Brain pericyte (primary cell): Measurements from ENCODE around the gene STARD13.
A peak's percentile ranks its signal among the peaks of the same experiment; 100 is the strongest.
"Not testable (repeated sequence)": the region's sequence is repeated elsewhere in the genome, so short reads cannot be mapped to it uniquely, and the experiment has no call there.

Source experiments
- DNase-seq: peaks from one replicate; pipeline ENCODE4 v3.0.0-alpha.2; 2012; ENCODE audit warnings: low read depth, low spot score

The STARD13 gene

DNA sequence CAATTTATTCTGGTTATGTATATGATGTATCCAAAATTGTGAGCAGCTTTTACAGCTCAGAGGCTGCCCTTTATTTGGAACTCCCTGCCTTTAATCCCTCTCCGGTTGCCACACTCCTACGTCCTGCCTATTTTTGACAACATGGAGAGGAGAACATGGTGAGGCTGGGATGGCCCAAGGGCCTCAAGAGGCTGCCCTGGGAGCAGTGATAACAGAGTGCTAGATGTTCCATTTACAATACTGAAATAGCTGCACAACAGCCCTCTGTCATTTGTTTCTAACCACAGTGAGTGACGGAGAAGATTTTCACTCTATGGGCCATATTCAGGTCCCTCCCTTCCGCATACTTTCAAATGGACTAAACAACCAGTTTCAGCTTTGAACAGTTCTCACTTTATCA, 33.4 kb downstream of the STARD13 start:
- no peak for DNase-seq

DNA sequence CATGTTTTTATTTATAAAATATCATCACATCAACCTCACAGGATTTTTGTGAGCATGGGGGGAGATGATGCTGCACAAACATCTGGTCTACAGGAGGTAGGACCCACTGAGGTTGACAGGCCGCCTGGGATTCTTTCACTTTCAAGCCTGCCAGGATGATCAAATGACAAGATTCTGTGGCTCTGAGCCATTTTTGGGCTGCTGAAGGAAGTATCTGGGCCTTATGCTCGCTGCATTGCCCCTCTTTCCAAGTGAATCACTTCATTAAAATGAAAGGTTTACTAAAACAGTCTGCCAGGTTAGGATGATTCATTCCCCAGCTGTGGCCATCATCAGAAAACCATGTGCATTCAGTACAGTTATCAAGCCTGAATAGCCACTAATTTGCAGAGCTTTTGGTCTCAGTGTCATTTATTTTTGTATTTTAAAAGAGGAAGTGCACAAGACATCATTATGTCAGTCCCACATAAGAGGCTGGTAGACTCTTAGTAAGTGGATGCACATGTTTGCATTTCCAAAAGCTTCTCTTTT, 34.4 kb downstream of the STARD13 start:
- DNase-seq = peak; percentile 68

DNA sequence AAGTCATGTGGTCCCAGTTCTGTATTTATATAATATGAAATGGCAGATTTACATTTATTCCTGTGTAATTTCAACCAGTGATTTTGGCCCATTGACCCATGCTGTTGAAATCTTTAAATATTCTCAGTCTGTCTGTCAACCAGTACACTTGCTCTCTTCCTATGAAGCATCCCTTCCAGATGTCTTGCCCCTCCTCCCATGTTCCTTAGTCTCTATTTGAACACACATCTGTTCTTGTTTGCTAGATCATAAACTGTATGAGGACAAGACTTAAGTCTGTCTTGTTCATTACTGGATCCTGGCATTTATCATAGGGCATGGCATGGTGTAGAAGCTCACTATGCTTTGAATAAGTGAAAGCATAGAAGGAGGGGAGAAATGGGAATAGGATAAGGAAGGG, 34.9 kb downstream of the STARD13 start:
- no peak for DNase-seq

DNA sequence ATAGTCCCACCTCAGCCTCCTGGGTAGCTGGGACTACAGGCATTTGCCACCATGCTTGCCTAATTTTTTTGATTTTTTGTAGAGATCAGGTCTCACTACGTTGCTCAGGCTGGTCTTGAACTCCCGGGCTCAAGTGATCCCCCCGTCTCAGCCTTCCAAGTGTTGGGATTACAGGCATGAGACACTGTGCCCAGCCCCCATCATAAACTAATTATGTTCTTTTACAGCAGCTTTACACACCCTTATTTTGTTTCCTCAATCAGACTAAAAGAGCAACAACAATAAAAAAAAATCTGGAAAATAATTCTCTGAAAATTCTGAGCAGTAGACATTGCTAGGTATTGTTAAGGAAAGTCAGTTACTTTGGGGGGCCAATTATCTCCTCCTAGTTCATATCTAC, 35.7 kb downstream of the STARD13 start:
- DNase-seq = no peak

DNA sequence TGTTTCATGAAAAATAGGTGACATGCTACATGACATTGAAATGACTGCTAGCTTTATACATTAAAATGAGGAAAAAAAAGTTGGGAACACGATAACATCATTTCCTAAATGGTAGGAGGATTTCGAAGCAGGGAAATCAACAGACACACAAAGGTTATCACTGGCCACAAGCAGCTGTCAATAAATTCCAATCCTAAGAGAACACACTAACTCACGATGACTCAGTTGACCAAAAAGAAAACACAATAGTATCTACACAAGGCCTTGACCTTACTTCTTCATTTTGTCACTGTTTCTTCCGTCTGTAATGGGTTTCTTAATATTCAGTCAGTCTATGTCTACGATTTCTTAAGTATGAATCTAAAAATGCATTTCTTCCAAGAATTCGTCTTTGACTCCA, 36.5 kb downstream of the STARD13 start:
- DNase-seq = no peak

- DNase-seq = no peak
Observed at GRCh38 chr13:33245505-33246158, 39.9 kb downstream of the STARD13 start.

DNA sequence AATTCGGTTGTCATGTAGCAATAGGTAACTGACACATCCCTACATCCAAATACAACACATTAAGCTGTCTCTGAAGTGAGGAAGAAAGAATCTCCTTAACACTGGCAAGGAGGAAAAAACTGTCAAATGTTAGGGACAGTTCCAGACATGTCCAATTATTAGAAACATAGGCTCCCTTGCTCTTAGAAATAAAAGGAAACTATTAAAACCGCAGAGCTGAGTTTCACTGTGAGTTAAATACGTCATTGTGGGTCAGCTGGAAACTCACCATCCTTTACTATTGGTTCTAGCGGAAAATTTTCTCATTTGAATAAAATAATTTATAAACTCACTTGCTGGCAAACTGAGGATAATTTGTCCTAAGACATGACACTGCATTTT, 40.7 kb downstream of the STARD13 start:
- no peak for DNase-seq

- DNase-seq = no peak
Observed at GRCh38 chr13:33244210-33244906, 41.2 kb downstream of the STARD13 start.

DNA sequence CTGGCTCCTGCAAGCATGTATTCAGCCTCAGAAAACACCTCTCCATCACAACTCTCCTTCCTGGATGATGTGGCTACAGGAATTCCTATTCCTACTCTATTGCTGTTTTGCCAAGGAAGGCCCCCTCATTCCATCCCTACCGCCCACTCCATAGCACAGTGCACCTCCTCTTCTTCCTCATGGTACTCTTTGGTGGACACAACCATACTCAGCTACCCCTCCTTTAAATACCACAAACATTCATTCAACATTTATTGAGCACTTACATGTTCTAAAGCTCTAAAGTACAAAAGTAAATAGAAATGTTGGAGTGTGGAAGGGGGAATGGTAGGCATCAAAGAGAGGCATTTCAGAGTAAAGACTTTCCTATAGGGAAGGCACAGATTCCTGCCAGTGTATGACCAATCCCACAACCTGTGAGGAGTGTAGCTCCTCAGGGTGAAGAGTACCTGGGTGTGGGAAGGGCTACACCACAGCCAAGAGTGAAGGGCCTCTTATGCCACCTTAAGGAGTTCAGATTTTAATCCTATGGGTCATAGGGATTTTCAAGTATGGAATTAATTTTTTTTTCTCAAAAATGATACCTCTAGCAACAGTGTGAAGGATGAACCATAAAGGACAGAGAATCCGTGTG, 42.5 kb downstream of the STARD13 start:
- DNase-seq = no peak

DNA sequence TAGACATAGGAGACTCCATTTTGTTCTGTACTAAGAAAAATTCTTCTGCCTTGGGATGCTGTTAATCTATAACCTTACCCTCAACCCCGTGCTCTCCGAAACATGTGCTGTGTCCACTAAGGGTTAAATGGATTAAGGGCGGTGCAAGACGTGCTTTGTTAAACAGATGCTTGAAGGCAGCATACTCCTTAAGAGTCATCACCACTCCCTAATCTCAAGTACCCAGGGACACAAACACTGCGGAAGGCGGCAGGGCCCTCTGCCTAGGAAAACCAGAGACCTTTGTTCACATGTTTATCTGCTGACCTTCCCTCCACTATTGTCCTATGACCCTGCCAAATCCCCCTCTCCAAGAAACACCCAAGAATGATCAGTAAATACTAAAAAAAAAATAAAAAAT, 43.2 kb downstream of the STARD13 start:
- DNase-seq = not testable (repeated sequence)

GRCh38 chr13:33236021-33236420, 49.5 kb downstream of the STARD13 start:
- DNase-seq = no peak

- DNase-seq = no peak
Observed at GRCh38 chr13:33235564-33235963, 50.0 kb downstream of the STARD13 start.

DNA sequence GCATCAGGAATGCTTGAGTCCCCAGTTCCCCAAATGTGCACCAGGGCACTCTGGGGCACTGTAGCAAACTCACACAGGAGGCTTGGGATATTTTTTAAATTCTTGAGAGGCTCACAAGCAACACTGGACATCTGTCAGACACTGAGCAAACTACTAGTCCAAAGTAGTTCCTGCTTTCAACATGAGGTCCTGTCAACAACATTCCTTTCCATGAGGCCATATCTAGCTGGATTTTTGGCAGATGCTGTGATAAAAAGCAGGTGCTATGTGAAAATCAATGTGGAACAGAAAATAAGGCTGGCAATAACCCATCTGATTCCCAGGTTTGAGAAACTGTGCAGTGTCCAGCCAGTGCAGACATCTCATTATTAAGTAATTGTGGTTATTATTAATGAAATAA, 50.5 kb downstream of the STARD13 start:
- no peak for DNase-seq

GRCh38 chr13:33233547-33233946, 52.0 kb downstream of the STARD13 start:
- DNase-seq = no peak

- no peak for DNase-seq
Observed at GRCh38 chr13:33232883-33233282, 52.7 kb downstream of the STARD13 start.

GRCh38 chr13:33231339-33231738, 54.2 kb downstream of the STARD13 start:
- no peak for DNase-seq

DNA sequence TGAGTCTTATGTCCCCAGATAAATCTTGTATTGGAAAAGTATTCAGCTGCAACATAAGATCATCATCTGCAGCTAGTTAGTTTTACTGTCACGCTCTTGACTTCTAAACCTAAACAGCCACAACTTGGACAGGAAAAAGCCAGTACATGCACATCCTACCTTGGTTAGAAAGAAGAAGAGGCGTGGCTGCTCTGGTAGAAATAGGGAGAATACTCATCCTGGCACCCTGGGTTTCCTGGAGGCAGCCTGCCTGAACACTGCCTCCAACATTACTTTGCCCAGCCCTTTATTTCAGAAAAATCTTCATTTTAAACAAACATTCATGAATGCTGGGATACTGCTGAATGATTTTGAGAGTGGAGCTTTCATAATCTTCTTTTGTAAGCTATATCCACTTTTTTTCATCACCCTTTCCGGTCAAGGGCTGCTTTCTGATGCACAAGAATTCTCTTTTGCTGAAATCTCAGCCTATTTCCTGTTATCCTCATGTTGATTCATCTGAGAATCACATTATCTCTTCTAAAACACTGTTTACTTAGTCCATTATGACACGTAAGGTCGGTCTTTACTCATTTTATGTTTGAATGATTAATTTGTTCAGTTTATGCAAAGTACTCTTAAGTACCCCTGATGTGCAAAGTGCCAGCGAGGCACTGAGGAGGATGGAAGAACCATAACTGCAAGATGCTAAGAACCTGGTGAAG, 55.2 kb downstream of the STARD13 start:
- DNase-seq = no peak

- no peak for DNase-seq
Observed at GRCh38 chr13:33229446-33230177, 55.9 kb downstream of the STARD13 start.

DNA sequence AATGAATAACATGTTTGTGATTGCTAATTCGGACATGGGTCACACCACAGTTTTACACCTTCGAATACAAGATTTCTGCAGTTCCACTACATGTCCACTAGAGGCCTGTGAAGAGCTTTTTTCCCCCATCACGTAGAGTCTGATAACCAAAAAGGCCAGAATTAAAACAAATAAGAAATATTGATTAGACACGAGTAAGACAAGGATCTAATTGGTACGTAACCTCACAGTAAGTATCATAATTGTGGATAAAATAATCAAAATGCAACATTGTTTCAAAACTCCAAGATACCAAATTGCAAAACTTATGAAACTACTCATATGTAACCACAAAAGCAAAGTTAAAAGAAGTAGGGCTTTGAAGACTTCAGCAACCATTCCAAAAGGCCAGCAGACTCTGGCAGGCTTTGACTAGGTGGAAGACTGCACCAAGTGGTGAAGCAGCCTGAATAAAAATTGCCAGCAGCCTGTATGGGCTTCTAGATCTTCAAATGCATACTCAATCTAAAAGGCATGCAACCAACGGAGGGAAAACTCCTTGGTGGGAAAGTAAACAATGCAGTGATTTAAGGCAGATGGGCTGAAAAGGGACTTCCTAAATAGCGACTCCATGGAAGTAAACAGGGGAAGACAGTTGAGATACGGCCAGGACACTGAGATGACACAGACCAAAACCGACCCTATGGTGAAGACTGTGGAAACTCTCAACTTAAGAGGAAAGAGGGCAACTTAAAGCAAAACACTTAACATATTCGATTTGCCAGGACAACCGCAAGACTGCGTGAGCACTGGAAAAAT, 56.7 kb downstream of the STARD13 start:
- peak; percentile 64 for DNase-seq

DNA sequence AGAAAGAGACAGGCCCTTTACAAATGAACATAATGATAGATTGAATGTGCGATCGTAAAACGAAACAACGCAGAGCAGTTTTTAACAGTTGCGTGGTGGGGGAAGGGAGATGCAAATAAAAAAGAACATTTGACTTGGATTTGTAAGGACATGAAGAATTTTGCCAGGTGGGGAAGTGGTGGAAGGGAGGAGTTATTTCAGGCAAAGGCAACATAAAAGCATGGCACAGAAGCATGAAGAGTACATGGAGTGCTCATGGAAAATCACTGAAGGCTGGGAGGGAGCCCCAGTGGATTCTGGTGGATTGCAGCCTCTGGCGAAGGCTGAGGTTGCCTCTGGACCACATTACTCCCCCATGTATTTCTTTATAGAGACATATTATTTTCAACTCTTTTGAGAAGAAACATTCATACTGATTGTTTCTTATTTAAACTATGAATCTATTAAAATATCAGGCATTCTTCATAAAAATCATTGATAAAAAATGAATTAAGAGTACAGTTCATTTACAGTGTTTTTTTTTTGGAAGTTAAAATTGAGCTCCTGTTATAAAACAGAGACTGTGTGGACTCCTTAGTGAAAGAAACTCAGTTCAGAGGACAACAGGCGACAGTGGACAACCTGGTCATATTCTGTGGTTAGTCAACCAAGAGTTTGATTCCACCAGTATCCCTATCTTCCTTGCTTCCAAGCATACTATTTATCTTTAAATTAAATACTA, 57.5 kb downstream of the STARD13 start:
- no peak for DNase-seq
